Calu3 (cell line): ENCODE measurements around the gene ARHGAP6. TPM values are rescaled to one million over a fixed set of nuclear protein-coding genes. Genes with fewer than 3 reads are reported as not detected.

Source experiments
- BruUV-seq: library from RNA; stranded (reverse); fragments of 400-500 nt; replicated peaks from 2 replicates; lab custom pipeline; 2021; lab: Mats Ljungman, UMichigan
- CTCF ChIA-PET: fragments of 300-600 bp; sonication (Branson Sonifier 250); formaldehyde crosslinking; loops from one replicate; lab custom pipeline; 2022; ENCODE audit warnings: antibody characterized with exemption; lab: Charles Lee
- DNase-seq: peaks from one replicate; pipeline ENCODE4 v3.0.0; 2022
- H3K27ac Mint-ChIP-seq: one replicate; pipeline ENCODE4 v1.8.0; 2022; ENCODE audit warnings: mixed read lengths; ENCODE audit not compliant: unreplicated experiment
- H3K27me3 Mint-ChIP-seq: one replicate; pipeline ENCODE4 v1.8.0; 2022; ENCODE audit warnings: mixed read lengths; ENCODE audit not compliant: unreplicated experiment
- H3K36me3 Mint-ChIP-seq: one replicate; pipeline ENCODE4 v1.8.0; 2022; ENCODE audit warnings: mild to moderate bottlenecking, moderate library complexity, mixed read lengths; ENCODE audit not compliant: insufficient read depth, unreplicated experiment
- H3K4me1 Mint-ChIP-seq: one replicate; pipeline ENCODE4 v1.8.0; 2022; ENCODE audit warnings: mild to moderate bottlenecking, low read depth, mixed read lengths; ENCODE audit not compliant: unreplicated experiment
- H3K4me3 Mint-ChIP-seq: one replicate; pipeline ENCODE4 v1.8.0; 2022; ENCODE audit warnings: mild to moderate bottlenecking, low read depth, moderate library complexity, mixed read lengths; ENCODE audit not compliant: unreplicated experiment
- H3K9me3 Mint-ChIP-seq: one replicate; pipeline ENCODE4 v1.8.0; 2022; ENCODE audit warnings: low read depth, mixed read lengths; ENCODE audit not compliant: unreplicated experiment
- CTCF ChIP-seq: fragments of 200-600 bp; IDR thresholded peaks from one replicate; pipeline ENCODE4 v1.8.0; 2022; ENCODE audit warnings: antibody characterized with exemption; ENCODE audit not compliant: unreplicated experiment
- intact Hi-C: fragments of 100-400 bp; cut with micrococcal nuclease; formaldehyde crosslinking; loops from one replicate; pipeline ENCODE4 v1.10.0; 2022; ENCODE audit not compliant: unreplicated experiment
- total RNA-seq: library from RNA; stranded (reverse); gene quantifications from 2 replicates; pipeline ENCODE4 v1.2.3, GENCODE V29; 2022

ARHGAP6 gene
- total RNA-seq, 1 experiment from 2014 or later, result not detected

GRCh38 chrX:11430271-11430670, 235.4 kb downstream of the ARHGAP6 start:
- CTCF ChIA-PET, result no interaction called here
- BruUV-seq, result no TSS peak
- intact Hi-C loops, result no loop called here
- Mint-ChIP-seq H3K36me3 (no peaks in the 10 kb centered on the region), H3K9me3 (no peaks in the 10 kb centered on the region), H3K4me3 (no peak overlapping the region), H3K4me1 (no peaks in the 10 kb centered on the region), H3K27ac (no peak overlapping the region), H3K27me3 (no peaks in the 10 kb centered on the region)
- DNase-seq, result no peak
- no peak for TF ChIP-seq CTCF

GRCh38 chrX:11429538-11430085, 236.1 kb downstream of the ARHGAP6 start:
- no peak for TF ChIP-seq CTCF
- H3K36me3 Mint-ChIP-seq, result no peaks in the 10 kb centered on the region
- H3K27ac Mint-ChIP-seq, result no peak overlapping the region
- intact Hi-C loops, result no loop called here
- no peaks in the 10 kb centered on the region for H3K4me1 Mint-ChIP-seq
- no peaks in the 10 kb centered on the region for H3K27me3 Mint-ChIP-seq
- H3K9me3 Mint-ChIP-seq, result no peaks in the 10 kb centered on the region
- no TSS peak for BruUV-seq
- CTCF ChIA-PET, result no interaction called here
- DNase-seq, result no peak
- no peak overlapping the region for H3K4me3 Mint-ChIP-seq

GRCh38 chrX:11427453-11428071, 238.2 kb downstream of the ARHGAP6 start:
- BruUV-seq, result no TSS peak
- intact Hi-C loops, result no loop called here
- no peak for TF ChIP-seq CTCF
- no peaks in the 10 kb centered on the region for H3K36me3 Mint-ChIP-seq
- no peaks in the 10 kb centered on the region for H3K4me1 Mint-ChIP-seq
- no peaks in the 10 kb centered on the region for H3K27me3 Mint-ChIP-seq
- no peaks in the 10 kb centered on the region for H3K9me3 Mint-ChIP-seq
- no peak overlapping the region for H3K27ac Mint-ChIP-seq
- peak overlapping the region; percentile 32 for H3K4me3 Mint-ChIP-seq
- DNase-seq, result peak; percentile 9
- CTCF ChIA-PET, result interaction anchor here (0.6 kb wide), 1 partner anchor 69 kb away, joined by 3 read pairs; no protein-coding TSS in a partner anchor

GRCh38 chrX:11426712-11427452, 238.8 kb downstream of the ARHGAP6 start:
- CTCF ChIA-PET, result no interaction called here
- no peak overlapping the region for H3K4me3 Mint-ChIP-seq
- no peaks in the 10 kb centered on the region for H3K4me1 Mint-ChIP-seq
- no peak for TF ChIP-seq CTCF
- intact Hi-C loops, result no loop called here
- no peak for DNase-seq
- H3K27ac Mint-ChIP-seq, result no peak overlapping the region
- no TSS peak for BruUV-seq
- H3K36me3 Mint-ChIP-seq, result no peaks in the 10 kb centered on the region
- no peaks in the 10 kb centered on the region for H3K9me3 Mint-ChIP-seq
- no peaks in the 10 kb centered on the region for H3K27me3 Mint-ChIP-seq
